Measurements from ENCODE around the gene NXPH4. TPM values are rescaled to one million over a fixed set of nuclear protein-coding genes. Genes with fewer than 3 reads are reported as not detected.

The NXPH4 gene
- total RNA-seq, 1 experiment from 2014 or later, result 20.0 TPM

DNA sequence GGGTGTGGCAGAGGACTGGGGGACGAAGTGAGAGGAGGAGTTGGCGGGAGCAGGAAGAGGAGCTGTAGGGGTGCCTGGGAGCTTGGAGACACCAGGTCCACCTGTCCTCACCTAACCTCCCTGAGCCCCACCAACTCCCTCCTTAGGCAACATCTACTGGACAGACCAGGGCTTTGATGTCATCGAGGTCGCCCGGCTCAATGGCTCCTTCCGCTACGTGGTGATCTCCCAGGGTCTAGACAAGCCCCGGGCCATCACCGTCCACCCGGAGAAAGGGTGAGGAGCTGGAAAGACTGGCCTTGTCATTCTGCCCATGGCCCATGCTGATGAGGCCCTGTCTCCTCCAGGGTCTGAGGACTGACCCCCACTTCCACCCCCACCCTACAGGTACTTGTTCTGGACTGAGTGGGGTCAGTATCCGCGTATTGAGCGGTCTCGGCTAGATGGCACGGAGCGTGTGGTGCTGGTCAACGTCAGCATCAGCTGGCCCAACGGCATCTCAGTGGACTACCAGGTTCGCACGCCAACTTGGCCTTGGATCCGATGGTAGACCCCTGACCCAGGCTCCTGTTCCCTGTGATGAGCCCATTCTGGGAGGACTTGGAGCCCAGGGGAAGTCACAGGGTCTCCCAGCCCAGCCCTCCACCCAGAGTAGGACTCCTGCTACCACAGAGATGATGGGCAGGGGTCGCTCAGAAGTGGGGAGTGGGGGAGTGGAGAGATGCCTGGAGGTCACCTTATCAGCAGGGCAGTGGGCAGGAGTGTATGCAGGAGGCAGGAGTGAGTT, 32.5 kb upstream of the NXPH4 start:
- DNase-seq (ENCODE audit: low read depth, low spot score) (no peak), ATAC-seq (no peak)
- POLR2A ChIA-PET, result no interaction called here
- Histone ChIP-seq H3K9ac (ENCODE audit: low read length) (no peak overlapping the region), H4K20me1 (ENCODE audit: insufficient read depth) (no peaks in the 10 kb centered on the region), H3K4me3 (replicated peaks in 1 of 2; ENCODE audit: low read depth in 1 of 2, low read length in 2 of 2) (no peak overlapping the region), H3K36me3 (ENCODE audit: control insufficient read depth in 1 of 2, insufficient read depth in 2 of 2, low read length in 2 of 2) (no peaks in the 10 kb centered on the region), H3K4me2 (ENCODE audit: low read length) (no peak overlapping the region), H3K27ac (ENCODE audit: low read depth, low read length) (no peak overlapping the region), H3K9me3 (ENCODE audit: control insufficient read depth in 1 of 2, insufficient read depth in 1 of 2, low read depth in 1 of 2, low read length in 2 of 2) (no peaks in the 10 kb centered on the region), H3K27me3 (ENCODE audit: insufficient read depth, low read length) (no peaks in the 10 kb centered on the region), H3K9me2 (ENCODE audit: insufficient read depth) (no peaks in the 10 kb centered on the region), H3K79me2 (ENCODE audit: insufficient read depth, low read length) (no peaks in the 10 kb centered on the region), H2AFZ (ENCODE audit: low read depth, low read length, poor library complexity, severe bottlenecking) (no peak overlapping the region), H3K4me1 (ENCODE audit: control insufficient read depth in 1 of 2, insufficient read depth in 2 of 2, low read length in 2 of 2) (peaks cover 0 to 8% of the 10 kb centered on the region in 2 experiments; a peak in 3 of 4 replicates)
- RAD21 ChIA-PET (ENCODE audit: low non-redundant PET in 1 of 2, low total read pairs in 2 of 2, uncharacterized antibody in 2 of 2, unreplicated experiment in 2 of 2), result interaction anchor here (1.2 to 1.6 kb wide), 2 partner anchors 72 to 115 kb away, joined by 4 to 5 read pairs; no protein-coding TSS in a partner anchor
- no peak for TF ChIP-seq CEBPB (IDR thresholded peaks at IDR 0.05; ENCODE audit: low read depth)
- TF ChIP-seq SIN3A (IDR thresholded peaks at IDR 0.05; ENCODE audit: low read depth), result no peak
- TF ChIP-seq, protein P1, sequence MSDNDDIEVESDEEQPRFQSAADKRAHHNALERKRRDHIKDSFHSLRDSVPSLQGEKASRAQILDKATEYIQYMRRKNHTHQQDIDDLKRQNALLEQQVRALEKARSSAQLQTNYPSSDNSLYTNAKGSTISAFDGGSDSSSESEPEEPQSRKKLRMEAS (IDR thresholded peaks at IDR 0.05), result no peak
- TF ChIP-seq SP1 (IDR thresholded peaks at IDR 0.05; ENCODE audit: low read depth), result no peak
- no peak for TF ChIP-seq TCF7L2 (IDR thresholded peaks at IDR 0.05; ENCODE audit: borderline replicate concordance, extremely low read depth, insufficient read depth, insufficient read length)
- no peak for TF ChIP-seq ZFX (IDR thresholded peaks at IDR 0.05)
- CTCF ChIA-PET, result interaction anchor here (1.0 to 2.1 kb wide), 4 partner anchors 60 to 115 kb away, joined by 4 to 19 read pairs (median 8); no protein-coding TSS in a partner anchor
- no TSS peak for BruUV-seq (replicated peaks)
- intact Hi-C loops (cut with micrococcal nuclease), result loop anchor here (1.0 to 2.0 kb wide), 3 partner anchors 59 to 175 kb away; no protein-coding TSS in a partner anchor

DNA sequence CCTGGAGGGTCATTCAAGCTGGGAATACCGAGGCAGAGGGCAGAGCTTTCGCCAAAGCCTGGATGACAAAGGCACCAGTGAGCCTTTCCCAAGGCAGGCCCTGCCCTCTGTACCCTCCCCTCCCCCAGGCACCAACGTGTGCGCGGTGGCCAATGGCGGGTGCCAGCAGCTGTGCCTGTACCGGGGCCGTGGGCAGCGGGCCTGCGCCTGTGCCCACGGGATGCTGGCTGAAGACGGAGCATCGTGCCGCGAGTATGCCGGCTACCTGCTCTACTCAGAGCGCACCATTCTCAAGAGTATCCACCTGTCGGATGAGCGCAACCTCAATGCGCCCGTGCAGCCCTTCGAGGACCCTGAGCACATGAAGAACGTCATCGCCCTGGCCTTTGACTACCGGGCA, 31.2 kb upstream of the NXPH4 start:
- H3K27me3 ChIP-seq (ENCODE audit: insufficient read depth, low read length), result no peaks in the 10 kb centered on the region
- no peak overlapping the region for H3K9ac ChIP-seq (ENCODE audit: low read length)
- no peaks in the 10 kb centered on the region for H3K79me2 ChIP-seq (ENCODE audit: insufficient read depth, low read length)
- H3K4me2 ChIP-seq (ENCODE audit: low read length), result no peak overlapping the region
- RAD21 ChIA-PET (ENCODE audit: low non-redundant PET in 1 of 2, low total read pairs in 2 of 2, uncharacterized antibody in 2 of 2, unreplicated experiment in 2 of 2), result no interaction called here
- H3K4me1 ChIP-seq (ENCODE audit: control insufficient read depth in 1 of 2, insufficient read depth in 2 of 2, low read length in 2 of 2), result peaks cover 0 to 8% of the 10 kb centered on the region in 2 experiments; a peak in 3 of 4 replicates
- no peak overlapping the region for H3K27ac ChIP-seq (ENCODE audit: low read depth, low read length)
- intact Hi-C loops (cut with micrococcal nuclease), result no loop called here
- no peak overlapping the region for H3K4me3 ChIP-seq (replicated peaks in 1 of 2; ENCODE audit: low read depth in 1 of 2, low read length in 2 of 2)
- H2AFZ ChIP-seq (ENCODE audit: low read depth, low read length, poor library complexity, severe bottlenecking), result no peak overlapping the region
- no peaks in the 10 kb centered on the region for H3K36me3 ChIP-seq (ENCODE audit: control insufficient read depth in 1 of 2, insufficient read depth in 2 of 2, low read length in 2 of 2)
- CTCF ChIA-PET, result no interaction called here
- DNase-seq (ENCODE audit: low read depth, low spot score) (no peak), ATAC-seq (no peak)
- POLR2A ChIA-PET, result no interaction called here
- no peaks in the 10 kb centered on the region for H3K9me3 ChIP-seq (ENCODE audit: control insufficient read depth in 1 of 2, insufficient read depth in 1 of 2, low read depth in 1 of 2, low read length in 2 of 2)
- H3K9me2 ChIP-seq (ENCODE audit: insufficient read depth), result no peaks in the 10 kb centered on the region
- no peaks in the 10 kb centered on the region for H4K20me1 ChIP-seq (ENCODE audit: insufficient read depth)
- no TSS peak for BruUV-seq (replicated peaks)
- no peak for TF ChIP-seq ZNF274 (IDR thresholded peaks at IDR 0.05; ENCODE audit: low read depth, low read length)
- TF ChIP-seq, protein P1 (IDR thresholded peaks at IDR 0.05), result no peak
- TF ChIP-seq, protein P2, sequence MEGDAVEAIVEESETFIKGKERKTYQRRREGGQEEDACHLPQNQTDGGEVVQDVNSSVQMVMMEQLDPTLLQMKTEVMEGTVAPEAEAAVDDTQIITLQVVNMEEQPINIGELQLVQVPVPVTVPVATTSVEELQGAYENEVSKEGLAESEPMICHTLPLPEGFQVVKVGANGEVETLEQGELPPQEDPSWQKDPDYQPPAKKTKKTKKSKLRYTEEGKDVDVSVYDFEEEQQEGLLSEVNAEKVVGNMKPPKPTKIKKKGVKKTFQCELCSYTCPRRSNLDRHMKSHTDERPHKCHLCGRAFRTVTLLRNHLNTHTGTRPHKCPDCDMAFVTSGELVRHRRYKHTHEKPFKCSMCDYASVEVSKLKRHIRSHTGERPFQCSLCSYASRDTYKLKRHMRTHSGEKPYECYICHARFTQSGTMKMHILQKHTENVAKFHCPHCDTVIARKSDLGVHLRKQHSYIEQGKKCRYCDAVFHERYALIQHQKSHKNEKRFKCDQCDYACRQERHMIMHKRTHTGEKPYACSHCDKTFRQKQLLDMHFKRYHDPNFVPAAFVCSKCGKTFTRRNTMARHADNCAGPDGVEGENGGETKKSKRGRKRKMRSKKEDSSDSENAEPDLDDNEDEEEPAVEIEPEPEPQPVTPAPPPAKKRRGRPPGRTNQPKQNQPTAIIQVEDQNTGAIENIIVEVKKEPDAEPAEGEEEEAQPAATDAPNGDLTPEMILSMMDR (IDR thresholded peaks at IDR 0.05 in 2 of 3, conservative IDR thresholded peaks at IDR 0.05 in 1 of 3; ENCODE audit: borderline replicate concordance in 1 of 3, insufficient read depth in 1 of 3, low read depth in 2 of 3, low read length in 2 of 3), result no peak
- TF ChIP-seq JUND (IDR thresholded peaks at IDR 0.05), result no peak
- no peak for TF ChIP-seq EGR1 (IDR thresholded peaks at IDR 0.05; ENCODE audit: low read depth)
- TF ChIP-seq, protein P3, sequence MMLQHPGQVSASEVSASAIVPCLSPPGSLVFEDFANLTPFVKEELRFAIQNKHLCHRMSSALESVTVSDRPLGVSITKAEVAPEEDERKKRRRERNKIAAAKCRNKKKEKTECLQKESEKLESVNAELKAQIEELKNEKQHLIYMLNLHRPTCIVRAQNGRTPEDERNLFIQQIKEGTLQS (IDR thresholded peaks at IDR 0.05), result no peak
- no peak for TF ChIP-seq SIN3A (IDR thresholded peaks at IDR 0.05; ENCODE audit: low read depth)
- TF ChIP-seq POLR2A (IDR thresholded peaks at IDR 0.05; ENCODE audit: borderline replicate concordance, extremely low read depth, insufficient read depth, insufficient read length), result no peak
- TF ChIP-seq ZFX (IDR thresholded peaks at IDR 0.05), result no peak
- TF ChIP-seq SP1 (IDR thresholded peaks at IDR 0.05; ENCODE audit: low read depth), result no peak
- TF ChIP-seq, protein P4, sequence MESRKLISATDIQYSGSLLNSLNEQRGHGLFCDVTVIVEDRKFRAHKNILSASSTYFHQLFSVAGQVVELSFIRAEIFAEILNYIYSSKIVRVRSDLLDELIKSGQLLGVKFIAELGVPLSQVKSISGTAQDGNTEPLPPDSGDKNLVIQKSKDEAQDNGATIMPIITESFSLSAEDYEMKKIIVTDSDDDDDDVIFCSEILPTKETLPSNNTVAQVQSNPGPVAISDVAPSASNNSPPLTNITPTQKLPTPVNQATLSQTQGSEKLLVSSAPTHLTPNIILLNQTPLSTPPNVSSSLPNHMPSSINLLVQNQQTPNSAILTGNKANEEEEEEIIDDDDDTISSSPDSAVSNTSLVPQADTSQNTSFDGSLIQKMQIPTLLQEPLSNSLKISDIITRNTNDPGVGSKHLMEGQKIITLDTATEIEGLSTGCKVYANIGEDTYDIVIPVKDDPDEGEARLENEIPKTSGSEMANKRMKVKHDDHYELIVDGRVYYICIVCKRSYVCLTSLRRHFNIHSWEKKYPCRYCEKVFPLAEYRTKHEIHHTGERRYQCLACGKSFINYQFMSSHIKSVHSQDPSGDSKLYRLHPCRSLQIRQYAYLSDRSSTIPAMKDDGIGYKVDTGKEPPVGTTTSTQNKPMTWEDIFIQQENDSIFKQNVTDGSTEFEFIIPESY (IDR thresholded peaks at IDR 0.05; ENCODE audit: extremely low read depth, insufficient replicate concordance, low read length), result no peak
- TF ChIP-seq EZH2phosphoT487 (IDR thresholded peaks at IDR 0.05; ENCODE audit: borderline replicate concordance), result no peak
- no peak for TF ChIP-seq CBX3 (IDR thresholded peaks at IDR 0.05; ENCODE audit: low read depth)

Measured in HCT116 (cell line).